HepG2 (cell line): Measurements from ENCODE around the gene SAMD4B. TPM values are rescaled to one million over a fixed set of nuclear protein-coding genes. Genes with fewer than 3 reads are reported as not detected.
A peak's percentile ranks its signal among the peaks of the same experiment; 100 is the strongest.

Experiments used
- IRF9 ChIP-seq: sonication (generic); formaldehyde crosslinking; IDR thresholded peaks from 2 replicates; pipeline ENCODE4 v1.8.0; 2022; ENCODE audit warnings: missing genetic modification reagents, mild to moderate bottlenecking, borderline replicate concordance
- SALL1 ChIP-seq: sonication (generic); formaldehyde crosslinking; IDR thresholded peaks from 2 replicates; pipeline ENCODE4 v1.8.0; 2022; ENCODE audit warnings: mild to moderate bottlenecking, missing genetic modification reagents
- SIN3A ChIP-seq: IDR thresholded peaks from 2 replicates; pipeline ENCODE4 v1.6.1; 2011; ENCODE audit warnings: low read depth, mild to moderate bottlenecking, control low read depth, low read length, borderline replicate concordance
- SRSF1 ChIP-seq: fragments of 200-400 bp; formaldehyde crosslinking; optimal IDR thresholded peaks from 2 replicates; pipeline ENCODE3; 2017; ENCODE audit warnings: mild to moderate bottlenecking, low read depth, low read length, moderate library complexity
- TERF1 ChIP-seq: sonication (generic); formaldehyde crosslinking; IDR thresholded peaks from 2 replicates; pipeline ENCODE4 v1.8.0; 2022; ENCODE audit warnings: mild to moderate bottlenecking, missing genetic modification reagents, moderate library complexity
- THYN1 ChIP-seq: sonication (generic); formaldehyde crosslinking; IDR thresholded peaks from 2 replicates; pipeline ENCODE4 v1.8.1; 2023; ENCODE audit warnings: low read depth, mild to moderate bottlenecking, moderate library complexity, missing genetic modification reagents, borderline replicate concordance
- ZBTB42 ChIP-seq: sonication (generic); formaldehyde crosslinking; IDR thresholded peaks from 2 replicates; pipeline ENCODE4 v1.5.0; 2020; ENCODE audit warnings: mild to moderate bottlenecking, missing genetic modification reagents
- ZBTB8A ChIP-seq: sonication (generic); formaldehyde crosslinking; IDR thresholded peaks from 2 replicates; pipeline ENCODE4 v1.4.0; 2020; ENCODE audit warnings: mild to moderate bottlenecking, low read depth, missing genetic modification reagents, borderline replicate concordance
- ZFP91 ChIP-seq: sonication (generic); formaldehyde crosslinking; IDR thresholded peaks from 2 replicates; pipeline ENCODE4 v1.9.0; 2022; ENCODE audit warnings: missing genetic modification reagents, mild to moderate bottlenecking, borderline replicate concordance
- ZKSCAN1 ChIP-seq: fragments of 150-350 bp; IDR thresholded peaks from 2 replicates; pipeline ENCODE4 v1.6.1; 2014; ENCODE audit warnings: low read length
- ZNF160 ChIP-seq: sonication (generic); formaldehyde crosslinking; IDR thresholded peaks from 2 replicates; pipeline ENCODE4 v1.8.0; 2022; ENCODE audit warnings: mild to moderate bottlenecking, inconsistent platforms, missing genetic modification reagents
- ZNF280D ChIP-seq: sonication (generic); formaldehyde crosslinking; IDR thresholded peaks from 2 replicates; pipeline ENCODE4 v1.5.1; 2020; ENCODE audit warnings: mild to moderate bottlenecking, missing genetic modification reagents
- ZNF639 ChIP-seq: conservative IDR thresholded peaks from 2 replicates; pipeline ENCODE4 v1.6.1; 2018; ENCODE audit warnings: missing genetic modification reagents
- ZNF691 ChIP-seq: sonication (generic); formaldehyde crosslinking; IDR thresholded peaks from 2 replicates; pipeline ENCODE4 v1.4.0; 2020; ENCODE audit warnings: missing genetic modification reagents, low read depth, mild to moderate bottlenecking, borderline replicate concordance
- ZNF883 ChIP-seq: sonication (generic); formaldehyde crosslinking; IDR thresholded peaks from 2 replicates; pipeline ENCODE4 v1.5.1; 2020; ENCODE audit warnings: mild to moderate bottlenecking, missing genetic modification reagents; ENCODE audit errors: not compliant biosample characterization
- polyA plus RNA-seq, 8 experiments: library from polyadenylated mRNA; depleted of rRNA in 3 of 8; stranded (reverse) in 7 of 8; unstranded in 1 of 8; fragments of >200 nt; fragmentation: Illumina TruSeq in 4 of 8; extraction: Trizol in 4 of 8; gene quantifications; 2 replicates each; pipeline versions ENCODE4 v1.2.1 to v1.2.3, GENCODE V29; 2011 to 2016; ENCODE audit warnings: low read depth in 4 of 8, missing spikeins in 1 of 8, mixed read lengths in 1 of 8; ENCODE audit not compliant: insufficient read depth in 1 of 8
- total RNA-seq, 5 experiments: library from RNA; depleted of rRNA; stranded (reverse); fragments of >200 nt; fragmentation: Illumina TruSeq; extraction: Trizol; gene quantifications; 2 replicates each; pipeline ENCODE4 v1.2.3, GENCODE V29; 2016; ENCODE audit warnings: low read depth in 1 of 5

SAMD4B gene
- total and polyA plus RNA-seq, 2 of the 13 experiments (the other 11 are each of a cell fraction or from before 2014, with no cell fraction given), result 26.0 to 31.8 TPM

- TF ChIP-seq ZFP91 (CRISPR knock-in tag) (peak; percentile 68; the same call in 1 of the 2 replicates), ZNF691 (CRISPR knock-in tag) (no peak), TERF1 (CRISPR knock-in tag) (no peak), ZKSCAN1 (no peak), ZBTB42 (CRISPR knock-in tag) (no peak), SALL1 (CRISPR knock-in tag) (peak; percentile 67), ZNF883 (CRISPR knock-in tag) (no peak), THYN1 (no peak), ZNF639 (0 out of 2 replicates have a peak, but pooled peaks have one; percentile 36), ZNF280D (peak; percentile 75; the same call in 1 of the 2 replicates), SRSF1 (no peak), ZNF160 (CRISPR knock-in tag) (no peak), ZBTB8A (CRISPR knock-in tag) (no peak), SIN3A (0 out of 2 replicates have a peak, but pooled peaks have one; percentile 30), IRF9 (CRISPR knock-in tag) (0 out of 2 replicates have a peak, but pooled peaks have one; percentile 5)
Observed at GRCh38 chr19:39428283-39429112, 86.3 kb downstream of the SAMD4B start (continued).
